Measurements from ENCODE around the gene CHRNB1. TPM values are rescaled to one million over a fixed set of nuclear protein-coding genes. Genes with fewer than 3 reads are reported as not detected.
"Not testable (repeated sequence)": the region's sequence is repeated elsewhere in the genome, so short reads cannot be mapped to it uniquely, and the experiment has no call there.

CHRNB1 gene
- total RNA-seq, 1 donor from 2014 or later = 7.2 TPM

GRCh38 chr17:7466639-7467341 lies 21.9 kb downstream of the CHRNB1 start:
- DNase-seq (ENCODE audit: low read depth in 2 of 2) = peak in 1 of 2 donors; percentile 58

- no peak for DNase-seq (ENCODE audit: low read depth in 2 of 2)
Measured at GRCh38 chr17:7467498-7467897, 22.6 kb downstream of the CHRNB1 start.

- DNase-seq (ENCODE audit: low read depth in 2 of 2) = no peak
Measured at GRCh38 chr17:7468290-7468689, 23.4 kb downstream of the CHRNB1 start.

GRCh38 chr17:7468804-7469389 lies 24.0 kb downstream of the CHRNB1 start:
- DNase-seq (ENCODE audit: low read depth in 2 of 2) = no peak

GRCh38 chr17:7469843-7470242 lies 25.0 kb downstream of the CHRNB1 start:
- not testable (repeated sequence) for DNase-seq (ENCODE audit: low read depth in 2 of 2)

GRCh38 chr17:7470457-7470973 lies 25.7 kb downstream of the CHRNB1 start:
- not testable (repeated sequence) for DNase-seq (ENCODE audit: low read depth in 2 of 2)

- no peak for DNase-seq (ENCODE audit: low read depth in 2 of 2)
Measured at GRCh38 chr17:7471729-7472128, 26.9 kb downstream of the CHRNB1 start.

GRCh38 chr17:7474767-7475166 lies 29.9 kb downstream of the CHRNB1 start:
- not testable (repeated sequence) for DNase-seq (ENCODE audit: low read depth in 2 of 2)

GRCh38 chr17:7475764-7476422 lies 31.0 kb downstream of the CHRNB1 start:
- DNase-seq (ENCODE audit: low read depth in 2 of 2) = peak in 1 of 2 donors; percentile 51

- DNase-seq (ENCODE audit: low read depth in 2 of 2) = peak in 1 of 2 donors; percentile 67
Measured at GRCh38 chr17:7476494-7476893, 31.6 kb downstream of the CHRNB1 start.

- no peak for DNase-seq (ENCODE audit: low read depth in 2 of 2)
Measured at GRCh38 chr17:7476951-7477350, 32.1 kb downstream of the CHRNB1 start.

GRCh38 chr17:7477392-7478275 lies 32.8 kb downstream of the CHRNB1 start:
- DNase-seq (ENCODE audit: low read depth in 2 of 2) = peak in 1 of 2 donors; percentile 22

- DNase-seq (ENCODE audit: low read depth in 2 of 2) = peak in 1 of 2 donors; percentile 24
Measured at GRCh38 chr17:7478276-7479212, 33.7 kb downstream of the CHRNB1 start.

GRCh38 chr17:7479213-7480088 lies 34.6 kb downstream of the CHRNB1 start, which contains the start of gene ZBTB4:
TSS of gene ZBTB4 (minus strand) at chr17:7479631. CDS start at chr17:7466801, 12,830 bp downstream.
- DNase-seq (ENCODE audit: low read depth in 2 of 2) = peak in 1 of 2 donors; percentile 53

GRCh38 chr17:7480089-7480384 lies 35.2 kb downstream of the CHRNB1 start:
- DNase-seq (ENCODE audit: low read depth in 2 of 2) = no peak

GRCh38 chr17:7481275-7481674 lies 36.4 kb downstream of the CHRNB1 start, which contains the start of gene SLC35G6:
TSS of gene SLC35G6 (plus strand) at chr17:7481446. CDS start at chr17:7481517, 71 bp downstream.
- DNase-seq (ENCODE audit: low read depth in 2 of 2) = not testable (repeated sequence)

- not testable (repeated sequence) for DNase-seq (ENCODE audit: low read depth in 2 of 2)
Measured at GRCh38 chr17:7481842-7482741, 37.2 kb downstream of the CHRNB1 start.

- not testable (repeated sequence) for DNase-seq (ENCODE audit: low read depth in 2 of 2)
Measured at GRCh38 chr17:7482742-7483088, 37.9 kb downstream of the CHRNB1 start.

All from dermis microvascular lymphatic vessel endothelial cell (primary cell).